Measurements from ENCODE around the gene SLITRK3. TPM values are rescaled to one million over a fixed set of nuclear protein-coding genes. Genes with fewer than 3 reads are reported as not detected.

The SLITRK3 gene
- total and polyA plus RNA-seq, 2 experiments from 2014 or later: 1.2 to 1.7 TPM

- H2AFZ ChIP-seq: peak overlapping the region; percentile 57
- H3K27ac Mint-ChIP-seq: no peak overlapping the region
- ATAC-seq (peak; percentile 98), DNase-seq (ENCODE audit: low spot score) (peak; percentile 89)
- H3K4me3 Mint-ChIP-seq: peak overlapping the region; percentile 70
- no peaks in the 10 kb centered on the region for H3K9me2 ChIP-seq (ENCODE audit: insufficient read depth)
- no peak overlapping the region for H3K27ac ChIP-seq (ENCODE audit: low read depth)
- no peaks in the 10 kb centered on the region for H3K9me3 Mint-ChIP-seq
- H3K79me2 ChIP-seq (replicated peaks; ENCODE audit: insufficient read depth): no peaks in the 10 kb centered on the region
- H3K27me3 Mint-ChIP-seq (ENCODE audit: insufficient read depth, low read depth, poor library complexity): peaks cover 1% of the 10 kb centered on the region
- H4K20me1 ChIP-seq (replicated peaks; ENCODE audit: insufficient read depth): no peaks in the 10 kb centered on the region
- H3K4me2 ChIP-seq: peak overlapping the region; percentile 69
- peak overlapping the region; percentile 40 for H3K4me3 ChIP-seq
- H3K27me3 ChIP-seq (ENCODE audit: insufficient read depth): peaks cover 7% of the 10 kb centered on the region
- no peak for TF ChIP-seq CREB1 (CRISPR knock-in tag; IDR thresholded peaks at IDR 0.05; ENCODE audit: low read depth)
- peak; percentile 89 to 93 for TF ChIP-seq CTCF (conservative IDR thresholded peaks at IDR 0.05; ENCODE audit: low read depth in 2 of 2)
- no peaks in the 10 kb centered on the region for H3F3A ChIP-seq (replicated peaks; ENCODE audit: low read depth)
- peaks cover 7% of the 10 kb centered on the region; the same call in 1 of the 2 replicates for H3K4me1 ChIP-seq (ENCODE audit: insufficient read depth)
- H3K4me1 Mint-ChIP-seq: peaks cover 12% of the 10 kb centered on the region
- no peaks in the 10 kb centered on the region for H3K36me3 Mint-ChIP-seq (ENCODE audit: low read depth)
- H3K36me3 ChIP-seq (ENCODE audit: insufficient read depth): no peaks in the 10 kb centered on the region
Observed at GRCh38 chr3:165206454-165207266, 10.5 kb upstream of the SLITRK3 start.

- no peak overlapping the region for H3K4me2 ChIP-seq
- DNase-seq (ENCODE audit: low spot score) (no peak), ATAC-seq (no peak)
- H3K36me3 ChIP-seq (ENCODE audit: insufficient read depth): no peaks in the 10 kb centered on the region
- Mint-ChIP-seq H3K4me1 (peaks cover 12% of the 10 kb centered on the region), H3K36me3 (ENCODE audit: low read depth) (no peaks in the 10 kb centered on the region), H3K27ac (no peak overlapping the region), H3K27me3 (ENCODE audit: insufficient read depth, low read depth, poor library complexity) (peaks cover 1% of the 10 kb centered on the region), H3K9me3 (no peaks in the 10 kb centered on the region), H3K4me3 (no peak overlapping the region)
- no peaks in the 10 kb centered on the region for H3K79me2 ChIP-seq (replicated peaks; ENCODE audit: insufficient read depth)
- H3K27ac ChIP-seq (ENCODE audit: low read depth): no peak overlapping the region
- H4K20me1 ChIP-seq (replicated peaks; ENCODE audit: insufficient read depth): no peaks in the 10 kb centered on the region
- no peaks in the 10 kb centered on the region for H3F3A ChIP-seq (replicated peaks; ENCODE audit: low read depth)
- peaks cover 7% of the 10 kb centered on the region; the same call in 1 of the 2 replicates for H3K4me1 ChIP-seq (ENCODE audit: insufficient read depth)
- H3K4me3 ChIP-seq: no peak overlapping the region
- H3K9me2 ChIP-seq (ENCODE audit: insufficient read depth): no peaks in the 10 kb centered on the region
- H2AFZ ChIP-seq: no peak overlapping the region
- H3K27me3 ChIP-seq (ENCODE audit: insufficient read depth): peaks cover 11% of the 10 kb centered on the region
- no peak for TF ChIP-seq ZNF331 (CRISPR knock-in tag; IDR thresholded peaks at IDR 0.05; ENCODE audit: low read depth)
- TF ChIP-seq EZH2phosphoT487 (IDR thresholded peaks at IDR 0.05; ENCODE audit: unreplicated experiment): no peak
- TF ChIP-seq CREB1 (CRISPR knock-in tag; IDR thresholded peaks at IDR 0.05; ENCODE audit: low read depth): no peak
- TF ChIP-seq ZNF462 (CRISPR knock-in tag; IDR thresholded peaks at IDR 0.05): no peak
- no peak for TF ChIP-seq NANOG (IDR thresholded peaks at IDR 0.05; ENCODE audit: borderline replicate concordance)
- no peak for TF ChIP-seq JUNB (IDR thresholded peaks at IDR 0.05; ENCODE audit: unreplicated experiment)
- TF ChIP-seq STAT1 (IDR thresholded peaks at IDR 0.05; ENCODE audit: unreplicated experiment): no peak
- no peak for TF ChIP-seq POLR2AphosphoS5 (IDR thresholded peaks at IDR 0.05; ENCODE audit: low read depth)
- TF ChIP-seq EZH2 (IDR thresholded peaks at IDR 0.05; ENCODE audit: low read depth, unreplicated experiment): no peak
- no peak for TF ChIP-seq CTCF (conservative IDR thresholded peaks at IDR 0.05; ENCODE audit: low read depth in 2 of 2)
- TF ChIP-seq ZNF114 (CRISPR knock-in tag; IDR thresholded peaks at IDR 0.05): no peak
Observed at GRCh38 chr3:165204445-165204844, 8.3 kb upstream of the SLITRK3 start.

Data from GM23338 (cell line).